CD4-positive, alpha-beta T cell treated with Interleukin-6 at 100 ng/mL for 8 hours (primary cell): ENCODE measurements around the gene PLEKHO1.
"Not testable (repeated sequence)": the region's sequence is repeated elsewhere in the genome, so short reads cannot be mapped to it uniquely, and the experiment has no call there.

Source experiments
- DNase-seq: peaks from one replicate; pipeline ENCODE4 v3.0.0-alpha.2; 2020; ENCODE audit warnings: mixed read lengths, low spot score

The PLEKHO1 gene

GRCh38 chr1:150173141-150173585, 23.4 kb downstream of the PLEKHO1 start:
- DNase-seq, result no peak

DNA sequence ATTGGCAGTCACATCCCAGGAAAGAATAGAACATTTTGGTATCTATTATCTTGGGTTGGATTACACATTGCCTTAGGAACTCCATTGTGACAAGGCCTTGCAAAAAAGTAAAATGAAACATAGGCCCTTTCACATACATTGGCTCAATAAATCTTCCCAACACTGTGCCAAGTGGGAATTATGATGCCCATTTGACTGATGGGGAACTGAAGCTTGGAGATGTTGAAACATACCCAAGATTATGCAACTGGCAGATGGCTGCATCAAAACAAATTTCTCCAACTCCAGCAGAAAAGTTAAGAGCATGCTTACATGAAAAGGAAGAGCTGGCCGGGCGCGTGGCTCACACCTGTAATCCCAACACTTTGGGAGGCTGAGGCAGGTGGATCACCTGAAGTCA, 26.9 kb downstream of the PLEKHO1 start:
- no peak for DNase-seq

DNA sequence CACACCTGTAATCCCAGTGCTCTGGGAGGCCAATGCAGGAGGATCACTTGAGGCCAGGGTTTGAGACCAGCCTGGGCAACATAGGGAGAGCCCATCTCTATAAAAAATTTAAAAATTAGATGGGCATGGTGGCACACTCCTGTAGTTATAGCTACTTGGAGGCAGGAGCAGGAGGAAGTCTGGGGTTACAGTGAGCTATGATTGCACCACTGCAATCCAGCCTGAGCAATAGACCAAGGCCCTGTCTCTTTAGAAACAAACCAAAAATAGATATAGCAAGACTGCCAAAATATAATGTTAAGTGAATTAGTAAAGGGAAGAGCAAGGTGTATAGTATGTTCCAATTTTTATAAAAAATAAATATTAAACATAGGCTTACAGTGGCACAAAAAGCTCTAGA, 28.8 kb downstream of the PLEKHO1 start:
- DNase-seq, result no peak

DNA sequence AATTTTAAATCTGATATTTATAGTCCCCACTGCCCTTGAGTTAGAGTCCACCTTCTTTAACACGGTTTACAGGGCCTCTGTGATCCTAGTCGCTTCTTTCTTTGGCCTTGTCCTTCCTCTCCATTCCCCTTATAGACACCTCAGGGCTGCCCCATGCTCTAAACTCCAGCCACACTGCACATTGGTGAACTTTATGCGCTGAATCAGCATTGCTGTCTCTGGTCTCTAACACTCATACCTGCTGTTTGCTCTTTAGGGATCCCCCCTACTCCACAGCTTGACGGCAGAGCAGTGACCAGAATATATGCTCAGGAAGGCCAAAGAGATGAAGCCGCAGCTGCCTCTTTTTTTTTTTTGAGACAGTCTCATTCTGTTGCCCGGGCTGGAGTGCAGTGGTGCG, 30.2 kb downstream of the PLEKHO1 start:
- no peak for DNase-seq

- DNase-seq, result no peak
Measured at GRCh38 chr1:150180474-150180873, 30.8 kb downstream of the PLEKHO1 start.

GRCh38 chr1:150182247-150182646, 32.5 kb downstream of the PLEKHO1 start:
- DNase-seq, result no peak

- no peak for DNase-seq
Measured at GRCh38 chr1:150183061-150183460, 33.3 kb downstream of the PLEKHO1 start.

DNA sequence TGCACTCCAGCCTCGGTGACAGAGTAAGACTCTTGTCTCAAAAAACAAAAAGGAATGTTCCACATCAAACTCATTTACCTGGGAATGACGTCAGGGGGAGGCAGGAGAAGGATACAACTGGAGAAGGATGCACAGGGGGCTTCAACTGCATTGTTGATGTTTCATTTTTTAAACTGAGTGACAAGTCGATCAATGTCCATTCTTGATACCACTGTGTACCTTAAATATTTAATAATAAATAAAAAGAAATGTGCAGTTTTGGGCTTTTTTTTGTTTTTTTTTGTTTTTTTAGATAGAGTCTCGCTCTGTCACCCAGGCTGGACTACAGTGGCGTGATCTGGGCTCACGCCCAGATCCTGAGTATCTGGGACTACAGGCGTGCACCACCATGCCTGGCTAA, 35.8 kb downstream of the PLEKHO1 start:
- no peak for DNase-seq

- not testable (repeated sequence) for DNase-seq
Measured at GRCh38 chr1:150186438-150186788, 36.7 kb downstream of the PLEKHO1 start.

GRCh38 chr1:150186789-150187559, 37.3 kb downstream of the PLEKHO1 start:
- DNase-seq, result peak; percentile 52

- no peak for DNase-seq
Measured at GRCh38 chr1:150187560-150187931, 37.8 kb downstream of the PLEKHO1 start.

DNA sequence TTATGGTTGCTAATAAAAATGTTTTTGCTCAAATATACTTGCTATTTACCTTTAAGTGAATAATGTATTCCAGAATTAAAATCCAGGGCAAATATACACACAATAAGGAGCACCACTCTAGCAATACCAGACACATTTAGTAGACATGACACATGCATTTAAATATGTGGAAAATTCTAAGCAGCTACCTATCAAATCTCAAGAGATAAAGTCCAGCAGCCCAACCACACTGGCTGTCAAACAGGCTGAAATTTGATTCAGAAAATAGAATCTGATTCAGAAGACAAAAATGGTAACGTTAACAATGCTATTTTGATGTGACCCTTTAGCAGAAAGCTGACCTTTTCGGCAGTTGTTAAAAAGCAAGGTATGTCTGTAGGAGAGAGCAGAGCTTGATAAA, 42.3 kb downstream of the PLEKHO1 start:
- no peak for DNase-seq

DNA sequence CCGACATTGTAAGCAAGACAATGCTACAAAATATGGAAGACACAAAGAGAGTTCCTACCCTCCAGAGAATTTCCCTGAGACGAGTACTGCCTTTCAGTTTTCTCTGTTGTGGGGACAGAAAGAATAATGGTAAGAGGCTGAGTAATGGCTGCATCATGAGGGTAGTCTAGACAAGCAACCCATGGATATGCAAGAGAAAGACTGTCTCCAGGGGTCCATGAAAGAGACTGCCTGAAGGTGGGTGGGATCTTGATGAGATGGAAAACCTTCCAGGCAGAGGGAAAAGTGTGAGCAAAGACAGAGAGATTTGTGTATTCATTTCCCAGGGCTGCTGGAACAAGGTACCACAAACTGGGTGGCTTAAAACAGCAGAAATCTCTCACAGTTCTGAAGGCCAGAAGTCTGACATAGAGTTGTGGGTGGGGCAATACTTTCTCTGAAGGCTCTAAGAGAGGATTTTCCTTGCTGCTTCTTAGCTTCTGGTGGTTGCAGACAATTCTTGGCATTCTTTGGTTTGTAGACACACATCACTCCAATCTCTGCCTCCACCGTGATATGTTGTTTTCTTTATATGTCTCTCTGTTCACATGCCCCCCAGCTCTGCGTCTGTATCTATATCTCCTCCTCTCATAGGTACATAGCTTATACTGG, 44.8 kb downstream of the PLEKHO1 start:
- DNase-seq, result no peak

DNA sequence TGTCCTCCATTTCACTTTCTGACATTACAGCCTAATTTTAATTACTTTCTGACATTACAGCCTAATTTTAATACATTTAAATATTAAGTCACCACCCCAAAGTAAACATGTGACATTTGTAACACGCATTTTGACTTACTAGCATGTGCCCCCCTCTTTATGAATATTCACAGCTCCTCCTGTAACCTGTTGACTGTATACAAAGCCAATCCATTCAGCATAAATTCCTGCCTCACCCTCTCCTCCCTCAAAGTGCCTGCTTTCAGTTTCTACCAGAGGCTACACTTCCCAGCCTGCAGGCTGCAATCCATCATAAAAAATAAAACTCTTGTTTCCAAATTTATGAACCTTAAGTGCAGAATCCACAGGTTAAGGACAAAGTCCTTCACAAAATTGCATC, 46.7 kb downstream of the PLEKHO1 start:
- DNase-seq, result no peak

- DNase-seq, result no peak
Measured at GRCh38 chr1:150207281-150207971, 57.7 kb downstream of the PLEKHO1 start.

- DNase-seq, result not testable (repeated sequence)
Measured at GRCh38 chr1:150208460-150208859, 58.7 kb downstream of the PLEKHO1 start.
